ENCODE data around the gene ACAA2. TPM values are rescaled to one million over a fixed set of nuclear protein-coding genes. Genes with fewer than 3 reads are reported as not detected.

Gene ACAA2
- total RNA-seq, 4 donors from 2014 or later = 118 to 175 (median 168) TPM

GRCh38 chr18:49849331-49850217 is 36.2 kb upstream of the ACAA2 start:
- no peak for TF ChIP-seq CTCF (IDR thresholded peaks at IDR 0.05; ENCODE audit: low read depth)

- no peak for TF ChIP-seq CTCF (IDR thresholded peaks at IDR 0.05; ENCODE audit: low read depth)
Measured at GRCh38 chr18:49848115-49848514, 34.8 kb upstream of the ACAA2 start.

- no peak for TF ChIP-seq CTCF (IDR thresholded peaks at IDR 0.05; ENCODE audit: low read depth)
Measured at GRCh38 chr18:49847524-49847923, 34.2 kb upstream of the ACAA2 start.

GRCh38 chr18:49846718-49847470 is 33.6 kb upstream of the ACAA2 start:
- no peak for TF ChIP-seq CTCF (IDR thresholded peaks at IDR 0.05; ENCODE audit: low read depth)

GRCh38 chr18:49846361-49846662 is 33.0 kb upstream of the ACAA2 start:
- no peak for TF ChIP-seq CTCF (IDR thresholded peaks at IDR 0.05; ENCODE audit: low read depth)

GRCh38 chr18:49845629-49846360 is 32.5 kb upstream of the ACAA2 start:
- TF ChIP-seq CTCF (IDR thresholded peaks at IDR 0.05; ENCODE audit: low read depth) = no peak

GRCh38 chr18:49844903-49845302 is 31.6 kb upstream of the ACAA2 start:
- TF ChIP-seq CTCF (IDR thresholded peaks at IDR 0.05; ENCODE audit: low read depth) = no peak

Data from subcutaneous adipose tissue (tissue), 4 donors.